PFSK-1 (cell line): Measurements from ENCODE around the gene ARHGEF7.

Experiments
- FOXP2 ChIP-seq: optimal IDR thresholded peaks from 2 replicates; pipeline ENCODE3; 2011; ENCODE audit warnings: borderline replicate concordance, control low read depth, inconsistent platforms; ENCODE audit not compliant: insufficient read depth; ENCODE audit errors: extremely low read length, extremely low read depth
- POLR2AphosphoS5 ChIP-seq: IDR thresholded peaks from 2 replicates; pipeline ENCODE4 v1.6.1; 2012; ENCODE audit warnings: low read depth, mild to moderate bottlenecking, control low read depth, low read length, moderate library complexity
- SIN3A ChIP-seq: IDR thresholded peaks from 2 replicates; pipeline ENCODE4 v1.6.1; 2012; ENCODE audit warnings: mild to moderate bottlenecking, low read length, moderate library complexity, borderline replicate concordance; ENCODE audit not compliant: insufficient read depth
- TAF1 ChIP-seq: IDR thresholded peaks from 2 replicates; pipeline ENCODE4 v1.6.1; 2012; ENCODE audit warnings: low read length, control low read depth, borderline replicate concordance; ENCODE audit not compliant: insufficient read depth
- TF ChIP-seq, protein P1 (sequence below), 2 experiments: IDR thresholded peaks; 2 replicates each; pipeline versions ENCODE4 v1.6.1 to v1.8.0; 2011 to 2012; ENCODE audit warnings: low read depth in 2 of 2, low read length in 2 of 2, control low read depth in 1 of 2, inconsistent platforms in 1 of 2, mild to moderate bottlenecking in 1 of 2, moderate library complexity in 1 of 2; ENCODE audit not compliant: insufficient read depth in 1 of 2

The ARHGEF7 gene

DNA sequence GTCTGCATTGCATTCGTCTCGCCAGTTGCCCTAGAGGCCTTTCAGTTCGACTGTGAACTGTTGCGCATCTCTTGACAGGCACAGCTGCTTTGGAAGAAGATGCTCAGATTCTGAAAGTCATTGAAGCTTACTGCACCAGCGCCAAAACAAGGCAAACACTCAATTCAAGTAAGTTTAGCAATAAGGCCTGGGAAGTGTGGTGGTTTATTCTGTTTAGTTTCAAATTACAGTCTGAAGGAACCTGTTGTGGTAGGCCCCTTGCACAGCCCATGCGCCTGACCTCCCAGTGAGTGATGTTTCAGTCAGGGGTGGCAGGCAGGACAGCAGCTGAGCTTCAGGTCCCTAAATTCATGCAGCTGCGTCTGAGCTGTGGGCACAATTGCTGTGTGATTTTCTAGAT is 173.2 kb downstream of the ARHGEF7 start:
- TF ChIP-seq, protein P1, sequence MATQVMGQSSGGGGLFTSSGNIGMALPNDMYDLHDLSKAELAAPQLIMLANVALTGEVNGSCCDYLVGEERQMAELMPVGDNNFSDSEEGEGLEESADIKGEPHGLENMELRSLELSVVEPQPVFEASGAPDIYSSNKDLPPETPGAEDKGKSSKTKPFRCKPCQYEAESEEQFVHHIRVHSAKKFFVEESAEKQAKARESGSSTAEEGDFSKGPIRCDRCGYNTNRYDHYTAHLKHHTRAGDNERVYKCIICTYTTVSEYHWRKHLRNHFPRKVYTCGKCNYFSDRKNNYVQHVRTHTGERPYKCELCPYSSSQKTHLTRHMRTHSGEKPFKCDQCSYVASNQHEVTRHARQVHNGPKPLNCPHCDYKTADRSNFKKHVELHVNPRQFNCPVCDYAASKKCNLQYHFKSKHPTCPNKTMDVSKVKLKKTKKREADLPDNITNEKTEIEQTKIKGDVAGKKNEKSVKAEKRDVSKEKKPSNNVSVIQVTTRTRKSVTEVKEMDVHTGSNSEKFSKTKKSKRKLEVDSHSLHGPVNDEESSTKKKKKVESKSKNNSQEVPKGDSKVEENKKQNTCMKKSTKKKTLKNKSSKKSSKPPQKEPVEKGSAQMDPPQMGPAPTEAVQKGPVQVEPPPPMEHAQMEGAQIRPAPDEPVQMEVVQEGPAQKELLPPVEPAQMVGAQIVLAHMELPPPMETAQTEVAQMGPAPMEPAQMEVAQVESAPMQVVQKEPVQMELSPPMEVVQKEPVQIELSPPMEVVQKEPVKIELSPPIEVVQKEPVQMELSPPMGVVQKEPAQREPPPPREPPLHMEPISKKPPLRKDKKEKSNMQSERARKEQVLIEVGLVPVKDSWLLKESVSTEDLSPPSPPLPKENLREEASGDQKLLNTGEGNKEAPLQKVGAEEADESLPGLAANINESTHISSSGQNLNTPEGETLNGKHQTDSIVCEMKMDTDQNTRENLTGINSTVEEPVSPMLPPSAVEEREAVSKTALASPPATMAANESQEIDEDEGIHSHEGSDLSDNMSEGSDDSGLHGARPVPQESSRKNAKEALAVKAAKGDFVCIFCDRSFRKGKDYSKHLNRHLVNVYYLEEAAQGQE (IDR thresholded peaks at IDR 0.05; ENCODE audit: insufficient read depth in 1 of 2, low read depth in 2 of 2, low read length in 2 of 2) = no peak
- no peak for TF ChIP-seq FOXP2
- no peak for TF ChIP-seq POLR2AphosphoS5
- TF ChIP-seq SIN3A = no peak
- TF ChIP-seq TAF1 = no peak

DNA sequence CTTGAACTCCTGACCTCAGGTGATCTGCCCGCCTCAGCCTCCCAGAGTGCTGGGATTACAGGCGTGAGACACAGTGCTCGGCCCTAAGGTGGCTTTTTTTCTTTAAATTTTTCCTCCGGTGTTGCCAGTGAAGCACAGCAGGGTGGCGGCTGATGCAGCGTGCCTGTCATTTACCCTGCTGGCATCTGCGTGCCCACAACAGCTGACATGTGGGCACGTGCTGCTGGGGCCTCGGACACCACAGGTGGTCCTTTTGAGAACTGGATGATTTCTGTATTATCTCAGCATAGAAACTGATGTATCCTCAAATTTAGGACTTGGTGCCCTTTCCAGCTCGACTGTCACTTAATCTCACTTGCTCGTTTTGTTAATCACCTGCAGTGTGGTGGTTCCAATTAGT is 174.1 kb downstream of the ARHGEF7 start:
- TF ChIP-seq FOXP2 (no peak), SIN3A (no peak), POLR2AphosphoS5 (no peak), TAF1 (no peak)
- TF ChIP-seq, protein P1 (IDR thresholded peaks at IDR 0.05; ENCODE audit: insufficient read depth in 1 of 2, low read depth in 2 of 2, low read length in 2 of 2) = no peak

DNA sequence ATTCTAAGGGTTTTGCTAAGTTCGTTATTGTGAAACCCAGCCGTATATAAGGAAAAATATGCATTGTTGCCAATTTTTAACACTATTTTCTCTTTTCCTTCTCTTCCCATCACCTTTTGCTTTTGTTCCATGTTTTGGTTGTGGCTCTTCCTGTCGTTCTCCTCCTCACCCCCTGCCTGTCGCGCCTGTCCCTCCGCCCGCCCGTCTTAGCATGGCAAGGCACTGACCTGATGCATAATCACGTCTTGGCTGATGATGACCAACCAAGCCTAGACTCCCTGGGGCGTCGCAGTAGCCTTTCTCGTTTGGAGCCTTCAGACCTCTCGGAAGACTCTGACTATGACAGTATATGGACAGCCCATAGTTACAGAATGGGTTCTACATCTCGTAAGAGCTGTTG is 176.8 kb downstream of the ARHGEF7 start:
- TF ChIP-seq TAF1 (no peak), POLR2AphosphoS5 (no peak), FOXP2 (no peak), SIN3A (no peak)
- TF ChIP-seq, protein P1 (IDR thresholded peaks at IDR 0.05; ENCODE audit: insufficient read depth in 1 of 2, low read depth in 2 of 2, low read length in 2 of 2) = no peak

DNA sequence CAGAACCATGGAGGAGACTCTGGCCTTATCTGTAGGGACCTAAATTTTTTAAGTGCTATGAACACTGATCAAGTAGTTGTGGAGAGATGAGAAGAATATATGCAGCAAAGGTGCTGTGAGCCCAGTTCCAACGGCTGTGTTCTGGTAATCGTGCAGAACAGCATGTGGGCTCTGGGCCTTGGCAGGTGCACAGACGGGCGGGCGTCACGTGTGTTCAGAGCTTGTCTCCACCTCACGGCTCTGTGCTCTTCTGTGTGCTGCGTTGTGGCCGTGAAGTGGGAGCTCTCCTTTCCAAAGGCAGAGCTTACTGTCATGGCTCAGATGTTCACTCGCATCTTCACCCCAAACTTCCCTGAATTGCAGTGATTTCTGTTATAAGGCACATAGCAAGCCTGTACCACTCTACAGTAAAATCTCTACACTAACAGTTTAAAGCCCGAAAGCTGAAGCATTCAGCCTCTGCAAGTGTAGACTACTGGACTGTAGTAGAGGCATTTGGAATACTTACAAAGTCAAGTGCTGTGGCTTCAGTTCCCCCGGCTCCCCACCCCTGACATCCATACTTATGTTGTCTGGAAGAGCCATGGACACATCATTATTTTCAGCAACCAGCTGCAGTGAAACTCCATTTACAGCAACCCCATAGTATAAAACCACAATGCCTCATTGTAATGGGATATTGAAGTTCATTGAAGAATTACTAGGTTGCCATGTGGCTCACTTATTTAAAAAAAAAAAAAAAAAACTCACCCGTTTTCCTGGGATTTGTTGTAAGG is 177.8 kb downstream of the ARHGEF7 start:
- TF ChIP-seq TAF1 (no peak), FOXP2 (no peak), POLR2AphosphoS5 (no peak), SIN3A (no peak)
- TF ChIP-seq, protein P1 (IDR thresholded peaks at IDR 0.05; ENCODE audit: insufficient read depth in 1 of 2, low read depth in 2 of 2, low read length in 2 of 2) = no peak
